Heart right ventricle (tissue), 16 donors: ENCODE data around the gene COL12A1. TPM values are rescaled to one million over a fixed set of nuclear protein-coding genes. Genes with fewer than 3 reads are reported as not detected.
A peak's percentile ranks its signal among the peaks of the same experiment; 100 is the strongest.

Experiments used
- ATAC-seq, 8 donors: fragments of 200-7000 bp; cut with Tn5 transposase; one replicate each; pipeline ENCODE4 v1.9.1; 2020; ENCODE audit warnings: mild to moderate bottlenecking in 8 of 8, moderate library complexity in 8 of 8, moderate number of reproducible peaks in 1 of 8
- DNase-seq, 2 donors: peaks; one replicate each; pipeline ENCODE4 v3.0.0-alpha.2; 2020
- H3K27ac ChIP-seq, 10 donors: fragments of 200-600 bp; sonication (generic) in 2 of 10; one replicate each; pipeline versions ENCODE4 v1.5.0 to v1.8.0; 2020 to 2022; ENCODE audit warnings: mild to moderate bottlenecking in 3 of 10
- H3K27me3 ChIP-seq, 7 donors: fragments of 200-600 bp; one replicate each; pipeline ENCODE4 v1.8.0; 2021 to 2022; ENCODE audit warnings: mild to moderate bottlenecking in 2 of 7
- H3K36me3 ChIP-seq, 9 donors: fragments of 200-600 bp; sonication (generic) in 1 of 9; one replicate each; pipeline versions ENCODE4 v1.5.0 to v1.8.0; 2020 to 2022; ENCODE audit warnings: mild to moderate bottlenecking in 2 of 9
- H3K4me1 ChIP-seq, 9 donors: fragments of 200-600 bp; sonication (generic) in 1 of 9; one replicate each; pipeline versions ENCODE4 v1.5.0 to v1.8.0; 2020 to 2022; ENCODE audit warnings: mild to moderate bottlenecking in 4 of 9
- H3K4me3 ChIP-seq, 10 donors: fragments of 200-600 bp; sonication (generic) in 2 of 10; one replicate each; pipeline versions ENCODE4 v1.5.0 to v1.8.0; 2020 to 2022; ENCODE audit warnings: mild to moderate bottlenecking in 7 of 10, moderate library complexity in 2 of 10
- H3K9me3 ChIP-seq, 11 donors: fragments of 200-600 bp in 10 of 11; sonication (generic) in 2 of 11; one replicate each; pipeline versions ENCODE4 v1.5.0 to v1.8.0; 2013 to 2022; ENCODE audit warnings: mild to moderate bottlenecking in 2 of 11, control low read depth in 1 of 11, moderate library complexity in 1 of 11
- CTCF ChIP-seq, 9 donors: fragments of 200-600 bp; sonication (generic) in 2 of 9; IDR thresholded peaks; one replicate each; pipeline versions ENCODE4 v1.5.0 to v1.8.0; 2021 to 2022; ENCODE audit warnings: antibody characterized with exemption in 9 of 9, mild to moderate bottlenecking in 5 of 9, moderate library complexity in 1 of 9
- WGBS, 2 donors: extraction: QIAGEN DNeasy Blood & Tissue Kit; methylation state at CpG; one replicate each; pipeline ENCODE4 v1.1.7; 2013; ENCODE audit warnings: inconsistent platforms in 1 of 2; 5-methylcytosine and 5-hydroxymethylcytosine counted together
- intact Hi-C, 10 donors: fragments of 100-400 bp; cut with DNase I; formaldehyde crosslinking; loops; one replicate each; pipeline versions ENCODE4 v1.11.1 to v1.14.2; 2022
- polyA plus RNA-seq, 2 donors: library from polyadenylated mRNA; stranded (reverse); fragments of 200-250 nt; gene quantifications; one replicate each; pipeline ENCODE4 v1.2.3, GENCODE V29; 2013
- total RNA-seq, 10 donors: library from RNA; stranded (reverse); fragmentation: NEBNext Ultra II Directional in 3 of 10; extraction: Animal tissue kit (Norgen Biotek cat#: 25700) in 3 of 10; gene quantifications; one replicate each; pipeline versions ENCODE4 v1.2.1 to v1.2.4, GENCODE V29; 2021 to 2023
- donor health status: Arrhythmogenic right ventricular cardiomyopathy.
- donor health status: ischemic (EF 13 %, LVEDD 7.1; RV severe dilation, severe dysfunction).
- donor health status: healthy with polysubstance abuse.
- donor health status: DM: no; HTN: yes; CAD: no.
- donor health status: DM: no; HTN: no; CAD: no.
- donor health status: ischemic (EF 25% LVEDD 6.9; RV normal size, moderate dysfunction).
- donor health status: ischemic (EF 25% LVEDD 5.7; RV mildly dilated, moderate dysfunction).
- donor health status: healthy.
- donor health status: DM: yes; HTN: yes; CAD: no.
- donor health status: Ischemic cardiomyopathy.
- donor health status: ischemic (EF 35%, LVEDD 5.7; RV mildly dilated, moderate dysfunction).
- donor health status: nonischemic (EF 11% LVEDD 7.7; RV severe dilation, severe dysfunction).
- donor health status: DM: yes; HTN: yes; CAD: no.
- donor health status: PGD.
- donor health status: ischemic (EF 29% LVEDD 5.4; RV normal size, mild dysfunction).
- donor health status: nonischemic (EF 23%, LVEDD 6.1; RV moderate dilation, normal function).

The COL12A1 gene
- total and polyA plus RNA-seq, 12 donors: 5.7 to 27.0 (median 16.1) TPM

- DNase-seq (no peak), ATAC-seq (peak in 2 of 8 donors; percentile 55 to 67)
- peaks cover 0 to 10% (median 0%) of the 10 kb centered on the region in 9 donors for H3K4me1 ChIP-seq
- intact Hi-C loops: no loop called here
- peaks cover 0 to 10% (median 0%) of the 10 kb centered on the region in 11 donors for H3K9me3 ChIP-seq
- H3K36me3 ChIP-seq: peaks cover 0 to 30% (median 0%) of the 10 kb centered on the region in 9 donors
- 58 to 76% methylated on average over 5 of the region's 5 CpGs for WGBS, 2 donors
- H3K4me3 ChIP-seq: no peak overlapping the region
- H3K27me3 ChIP-seq: no peaks in the 10 kb centered on the region
- H3K27ac ChIP-seq: no peak overlapping the region
- TF ChIP-seq CTCF (IDR thresholded peaks at IDR 0.05): no peak
These were observed 22.7 kb downstream of the COL12A1 start for GRCh38 chr6:75183099-75183541.

GRCh38 chr6:75180864-75181263 lies 25.0 kb downstream of the COL12A1 start:
- TF ChIP-seq CTCF (IDR thresholded peaks at IDR 0.05): no peak
- Histone ChIP-seq H3K36me3 (peaks cover 0 to 33% (median 0%) of the 10 kb centered on the region in 9 donors), H3K27ac (no peak overlapping the region), H3K4me3 (no peak overlapping the region), H3K9me3 (peaks cover 0 to 5% (median 0%) of the 10 kb centered on the region in 11 donors), H3K27me3 (no peaks in the 10 kb centered on the region), H3K4me1 (peaks cover 0 to 10% (median 0%) of the 10 kb centered on the region in 9 donors)
- 80 to 84% methylated on average over 5 of the region's 5 CpGs for WGBS, 2 donors
- no peak for DNase-seq
- ATAC-seq: peak in 1 of 8 donors; percentile 56
- intact Hi-C loops: no loop called here

- Histone ChIP-seq H3K4me3 (no peak overlapping the region), H3K36me3 (peaks cover 0 to 31% (median 0%) of the 10 kb centered on the region in 9 donors), H3K9me3 (no peaks in the 10 kb centered on the region), H3K4me1 (peaks cover 0 to 10% (median 0%) of the 10 kb centered on the region in 9 donors), H3K27me3 (no peaks in the 10 kb centered on the region), H3K27ac (no peak overlapping the region)
- 15 to 24% methylated on average over 1 of the region's 1 CpG for WGBS, 2 donors
- intact Hi-C loops: no loop called here
- ATAC-seq (no peak), DNase-seq (no peak)
- TF ChIP-seq CTCF (IDR thresholded peaks at IDR 0.05): no peak
These were observed 27.1 kb downstream of the COL12A1 start for GRCh38 chr6:75178757-75179156.

DNA sequence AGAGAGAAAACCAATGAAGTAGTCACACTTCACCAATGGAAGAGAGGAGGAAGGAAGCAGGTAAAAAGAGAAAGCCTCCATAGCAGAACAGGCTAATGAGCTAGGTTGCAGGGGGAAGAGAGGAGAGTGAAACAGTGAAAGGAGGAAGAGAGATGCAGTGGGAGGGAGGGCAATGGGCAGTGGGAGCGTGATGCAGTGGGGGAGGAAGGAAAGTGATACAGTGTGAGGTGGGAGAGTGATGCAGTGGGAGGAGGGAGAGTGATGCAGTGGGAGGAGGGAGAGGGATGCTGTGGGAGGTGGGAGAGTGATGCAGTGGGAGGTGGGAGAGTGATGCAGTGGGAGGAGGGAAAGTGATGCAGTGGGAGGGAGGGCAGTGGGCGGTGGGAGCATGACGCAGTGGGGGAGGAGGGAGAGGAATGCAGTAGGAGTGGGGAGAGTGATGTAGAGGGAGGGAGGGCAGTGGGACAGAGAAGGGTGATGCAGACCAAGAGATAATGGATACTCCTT lies 29.7 kb downstream of the COL12A1 start:
- H3K9me3 ChIP-seq: no peaks in the 10 kb centered on the region
- DNase-seq (no peak), ATAC-seq (no peak)
- whole genome bisulfite sequencing, 2 donors: 89 to 92% methylated on average over 3 of the region's 3 CpGs
- intact Hi-C loops: no loop called here
- H3K27me3 ChIP-seq: no peaks in the 10 kb centered on the region
- H3K27ac ChIP-seq: no peak overlapping the region
- H3K4me1 ChIP-seq: peaks cover 0 to 20% (median 12%) of the 10 kb centered on the region in 9 donors
- no peak for TF ChIP-seq CTCF (IDR thresholded peaks at IDR 0.05)
- no peak overlapping the region for H3K4me3 ChIP-seq
- H3K36me3 ChIP-seq: peaks cover 0 to 21% (median 0%) of the 10 kb centered on the region in 9 donors
